IPS DF 6.9 (cell line): ENCODE data around the gene MRPS18A.

Experiments
- DNase-seq: peaks from one replicate; pipeline ENCODE4 v3.0.0-alpha.2; 2013; ENCODE audit warnings: low read depth, low spot score
- H3K27ac ChIP-seq: one replicate; pipeline ENCODE4 v1.5.1; 2013; ENCODE audit warnings: low read length, control low read depth
- H3K27me3 ChIP-seq: 2 replicates; pipeline ENCODE4 v1.6.1; 2013; ENCODE audit warnings: mild to moderate bottlenecking, low read length; ENCODE audit not compliant: control insufficient read depth, insufficient read depth
- H3K36me3 ChIP-seq: 2 replicates; pipeline ENCODE4 v1.6.1; 2013; ENCODE audit warnings: low read length; ENCODE audit not compliant: control insufficient read depth, insufficient read depth
- H3K4me1 ChIP-seq: 2 replicates; pipeline ENCODE4 v1.6.1; 2013; ENCODE audit warnings: low read length; ENCODE audit not compliant: control insufficient read depth, insufficient read depth
- H3K4me3 ChIP-seq: 2 replicates; pipeline ENCODE4 v1.5.1; 2013; ENCODE audit warnings: mild to moderate bottlenecking, low read length
- H3K9me3 ChIP-seq: 2 replicates; pipeline ENCODE4 v1.6.1; 2013; ENCODE audit warnings: low read length, inconsistent platforms; ENCODE audit not compliant: control insufficient read depth, insufficient read depth
- WGBS: extraction: QIAGEN DNeasy Blood & Tissue Kit; methylation state at CpG from one replicate; pipeline ENCODE4 v1.1.7; 2013; ENCODE audit warnings: mixed read lengths, missing lambda C conversion rate; ENCODE audit not compliant: insufficient read length, insufficient coverage; 5-methylcytosine and 5-hydroxymethylcytosine counted together

Gene MRPS18A

GRCh38 chr6:43623880-43624785, 63.5 kb downstream of the MRPS18A start:
- no CpG with 5 or more reads among the region's 12 CpGs for WGBS
- Histone ChIP-seq H3K27me3 (no peaks in the 10 kb centered on the region), H3K27ac (no peak overlapping the region), H3K36me3 (peaks cover 46% of the 10 kb centered on the region), H3K4me1 (no peaks in the 10 kb centered on the region), H3K4me3 (no peak overlapping the region), H3K9me3 (no peaks in the 10 kb centered on the region)
- no peak for DNase-seq

GRCh38 chr6:43622541-43622940, 65.0 kb downstream of the MRPS18A start:
- WGBS = no CpG with 5 or more reads among the region's 10 CpGs
- Histone ChIP-seq H3K4me3 (no peak overlapping the region), H3K27me3 (no peaks in the 10 kb centered on the region), H3K27ac (no peak overlapping the region), H3K36me3 (peaks cover 46% of the 10 kb centered on the region), H3K9me3 (no peaks in the 10 kb centered on the region), H3K4me1 (no peaks in the 10 kb centered on the region)
- no peak for DNase-seq

GRCh38 chr6:43621836-43622180, 65.8 kb downstream of the MRPS18A start:
- no CpG with 5 or more reads among the region's 10 CpGs for WGBS

More at GRCh38 chr6:43621836-43622180, 65.8 kb downstream of the MRPS18A start:
- no peak for DNase-seq
- no peaks in the 10 kb centered on the region for H3K4me1 ChIP-seq
- no peaks in the 10 kb centered on the region for H3K9me3 ChIP-seq
- no peak overlapping the region for H3K4me3 ChIP-seq
- no peak overlapping the region for H3K27ac ChIP-seq
- H3K27me3 ChIP-seq = no peaks in the 10 kb centered on the region
- H3K36me3 ChIP-seq = peaks cover 43% of the 10 kb centered on the region
